SK-N-SH treated with all-trans-retinoic acid at 6 μM for 48 hours (cell line): ENCODE results near the gene COL4A2.

Experiments
- ATAC-seq: fragments of 200-7000 bp; cut with Tn5 transposase; 3 replicates; pipeline ENCODE4 v1.9.1; 2020; ENCODE audit warnings: mild to moderate bottlenecking, moderate library complexity
- ARNTL ChIP-seq: fragments of 450-650 bp; formaldehyde crosslinking; IDR thresholded peaks from 2 replicates; pipeline ENCODE4 v1.5.0; 2020; ENCODE audit warnings: low read depth, mild to moderate bottlenecking, moderate library complexity, borderline replicate concordance
- BACH2 ChIP-seq: fragments of 250-450 bp; sonication (Bioruptor Pico); IDR thresholded peaks from 2 replicates; pipeline ENCODE4 v1.9.0; 2021; ENCODE audit warnings: mild to moderate bottlenecking, borderline replicate concordance
- CREB5 ChIP-seq: fragments of 250-450 bp; sonication (Bioruptor Pico); IDR thresholded peaks from 2 replicates; pipeline ENCODE4 v1.5.1; 2020; ENCODE audit warnings: low read depth, mild to moderate bottlenecking, moderate library complexity
- CSDC2 ChIP-seq: fragments of 250-450 bp; sonication (Bioruptor Pico); IDR thresholded peaks from 2 replicates; pipeline ENCODE4 v1.5.0; 2020; ENCODE audit warnings: mild to moderate bottlenecking, moderate library complexity
- CSRNP3 ChIP-seq: fragments of 250-450 bp; sonication (Bioruptor Pico); IDR thresholded peaks from 2 replicates; pipeline ENCODE4 v1.5.1; 2021; ENCODE audit warnings: mild to moderate bottlenecking, moderate library complexity
- ESRRG ChIP-seq: fragments of 250-450 bp; sonication (Bioruptor Pico); IDR thresholded peaks from 2 replicates; pipeline ENCODE4 v1.6.1; 2021; ENCODE audit warnings: mild to moderate bottlenecking
- GLIS3 ChIP-seq: fragments of 250-450 bp; sonication (Bioruptor Pico); IDR thresholded peaks from 2 replicates; pipeline ENCODE4 v1.5.0; 2020; ENCODE audit warnings: mild to moderate bottlenecking, moderate library complexity
- ISL1 ChIP-seq: fragments of 250-450 bp; sonication (Bioruptor Pico); IDR thresholded peaks from 2 replicates; pipeline ENCODE4 v2.1.2; 2022; ENCODE audit warnings: mild to moderate bottlenecking, moderate library complexity
- OSR1 ChIP-seq: fragments of 250-450 bp; sonication (Bioruptor Pico); IDR thresholded peaks from 2 replicates; pipeline ENCODE4 v1.8.0; 2022; ENCODE audit warnings: moderate library complexity, mild to moderate bottlenecking, inconsistent platforms
- POU6F1 ChIP-seq: fragments of 250-450 bp; sonication (Bioruptor Pico); IDR thresholded peaks from 2 replicates; pipeline ENCODE4 v1.8.0; 2021; ENCODE audit warnings: low read depth, mild to moderate bottlenecking, moderate library complexity, borderline replicate concordance
- RARB ChIP-seq: fragments of 250-450 bp; sonication (Bioruptor Pico); IDR thresholded peaks from 2 replicates; pipeline ENCODE4 v1.8.0; 2021; ENCODE audit warnings: mild to moderate bottlenecking, moderate library complexity
- SNAI2 ChIP-seq: fragments of 250-450 bp; sonication (Bioruptor Pico); IDR thresholded peaks from 2 replicates; pipeline ENCODE4 v1.5.0; 2020; ENCODE audit warnings: mild to moderate bottlenecking, moderate library complexity
- TOX ChIP-seq: fragments of 250-450 bp; sonication (Bioruptor Pico); IDR thresholded peaks from 2 replicates; pipeline ENCODE4 v1.8.0; 2021; ENCODE audit warnings: mild to moderate bottlenecking, moderate library complexity, borderline replicate concordance
- TSHZ2 ChIP-seq: fragments of 250-450 bp; sonication (Bioruptor Pico); IDR thresholded peaks from 2 replicates; pipeline ENCODE4 v1.5.0; 2020; ENCODE audit warnings: mild to moderate bottlenecking, moderate library complexity
- ZC3H10 ChIP-seq: fragments of 250-450 bp; sonication (Bioruptor Pico); IDR thresholded peaks from 2 replicates; pipeline ENCODE4 v1.5.1; 2021; ENCODE audit warnings: mild to moderate bottlenecking, moderate library complexity
- ZFP3 ChIP-seq: fragments of 250-450 bp; sonication (Bioruptor Pico); IDR thresholded peaks from 2 replicates; pipeline ENCODE4 v1.5.0; 2020; ENCODE audit warnings: mild to moderate bottlenecking, moderate library complexity
- ZFP30 ChIP-seq: fragments of 450-650 bp; formaldehyde crosslinking; IDR thresholded peaks from 2 replicates; pipeline ENCODE4 v1.5.0; 2022; ENCODE audit warnings: mild to moderate bottlenecking, moderate library complexity
- ZNF565 ChIP-seq: fragments of 450-650 bp; formaldehyde crosslinking; conservative IDR thresholded peaks from 2 replicates; pipeline ENCODE4 v1.5.0; 2020; ENCODE audit warnings: low read depth, mild to moderate bottlenecking, moderate library complexity
- ZNF70 ChIP-seq: fragments of 450-650 bp; formaldehyde crosslinking; IDR thresholded peaks from 2 replicates; pipeline ENCODE4 v1.5.0; 2020; ENCODE audit warnings: mild to moderate bottlenecking, moderate library complexity
- ZNF8 ChIP-seq: fragments of 450-650 bp; formaldehyde crosslinking; IDR thresholded peaks from 2 replicates; pipeline ENCODE4 v1.5.0; 2020; ENCODE audit warnings: mild to moderate bottlenecking, moderate library complexity

The COL4A2 gene

GRCh38 chr13:110480161-110480560, 173.1 kb downstream of the COL4A2 start:
- TF ChIP-seq ZNF8 (no peak), ZNF565 (no peak), CSRNP3 (CRISPR knock-in tag) (no peak), GLIS3 (CRISPR knock-in tag) (no peak), TSHZ2 (CRISPR knock-in tag) (no peak), CSDC2 (CRISPR knock-in tag) (no peak), ZFP3 (CRISPR knock-in tag) (no peak), ZFP30 (CRISPR knock-in tag) (no peak), TOX (CRISPR knock-in tag) (no peak), BACH2 (CRISPR knock-in tag) (no peak), ARNTL (no peak), SNAI2 (CRISPR knock-in tag) (no peak), CREB5 (CRISPR knock-in tag) (no peak), ESRRG (no peak), ISL1 (CRISPR knock-in tag) (no peak)
- no peak for ATAC-seq

GRCh38 chr13:110483386-110483968, 176.4 kb downstream of the COL4A2 start:
- TF ChIP-seq ZC3H10 (CRISPR knock-in tag) (no peak), BACH2 (CRISPR knock-in tag) (no peak), ESRRG (no peak), CSDC2 (CRISPR knock-in tag) (no peak), ZFP3 (CRISPR knock-in tag) (no peak), POU6F1 (CRISPR knock-in tag) (no peak), CREB5 (CRISPR knock-in tag) (no peak), CSRNP3 (CRISPR knock-in tag) (no peak), OSR1 (no peak), RARB (CRISPR knock-in tag) (no peak), ARNTL (no peak), ZNF8 (no peak)
- no peak for ATAC-seq

GRCh38 chr13:110484290-110485048, 177.4 kb downstream of the COL4A2 start:
- TF ChIP-seq ZNF70 (CRISPR knock-in tag) (no peak), ZFP30 (CRISPR knock-in tag) (no peak), CSDC2 (CRISPR knock-in tag) (no peak), SNAI2 (CRISPR knock-in tag) (no peak), BACH2 (CRISPR knock-in tag) (no peak), TOX (CRISPR knock-in tag) (no peak), TSHZ2 (CRISPR knock-in tag) (no peak), CSRNP3 (CRISPR knock-in tag) (no peak), ESRRG (no peak), ISL1 (CRISPR knock-in tag) (no peak), OSR1 (no peak)
- no peak for ATAC-seq
